Body of pancreas (tissue), 4 donors: Measurements from ENCODE around the gene CYB561. TPM values are rescaled to one million over a fixed set of nuclear protein-coding genes. Genes with fewer than 3 reads are reported as not detected.

Experiments
- ATAC-seq: fragments of 150-250 bp; one replicate; pipeline ENCODE4 v1.9.1; 2016
- DNase-seq, 4 donors: peaks; one replicate each; pipeline ENCODE4 v3.0.0-alpha.2; 2019
- H3K27ac ChIP-seq, 4 donors: fragments of 200-600 bp; sonication (generic); 1 replicate in 3 of 4; 2 replicates in 1 of 4; pipeline versions ENCODE4 v1.5.1 to v1.6.1; 2016 to 2019; ENCODE audit warnings: mild to moderate bottlenecking in 1 of 4, mixed read lengths in 1 of 4, moderate library complexity in 1 of 4
- H3K27me3 ChIP-seq, 2 donors: fragments of 200-600 bp; sonication (generic); one replicate each; pipeline ENCODE4 v1.6.0; 2016; ENCODE audit warnings: mild to moderate bottlenecking in 1 of 2
- H3K36me3 ChIP-seq, 2 donors: fragments of 200-600 bp; sonication (generic); replicated peaks in 1 of 2; 2 replicates each; pipeline ENCODE4 v1.5.1; 2016; ENCODE audit warnings: low read depth in 2 of 2; ENCODE audit not compliant: insufficient read depth in 1 of 2
- H3K4me1 ChIP-seq: fragments of 200-600 bp; sonication (generic); one replicate; pipeline ENCODE4 v1.6.0; 2016
- H3K4me3 ChIP-seq, 2 donors: fragments of 200-600 bp; sonication (generic); 1 replicate in 1 of 2; 2 replicates in 1 of 2; pipeline ENCODE4 v1.5.1; 2016 to 2019
- H3K9me3 ChIP-seq, 3 donors: fragments of 200-600 bp; sonication (generic); 1 replicate in 2 of 3; 2 replicates in 1 of 3; pipeline ENCODE4 v1.5.1; 2016
- POLR2A ChIP-seq, 3 donors: fragments of 450-650 bp; IDR thresholded peaks; one replicate each; pipeline ENCODE4 v1.6.1; 2016; ENCODE audit warnings: antibody characterized with exemption in 3 of 3, mild to moderate bottlenecking in 2 of 3
- WGBS, 2 donors: methylation state at CpG; one replicate each; pipeline ENCODE4 v1.1.5; 2017; 5-methylcytosine and 5-hydroxymethylcytosine counted together
- intact Hi-C: fragments of 100-400 bp; cut with DNase I; formaldehyde crosslinking; loops from one replicate; pipeline ENCODE4 v1.15.1; 2023
- total RNA-seq, 2 donors: library from RNA; depleted of rRNA; stranded (reverse); fragments of >200 nt; gene quantifications; one replicate each; pipeline ENCODE4 v1.1.0, GENCODE V29; 2016
- TF ChIP-seq, protein P1 (sequence below), 7 experiments: fragments of 450-650 bp in 4 of 7; fragments of 200-600 bp in 3 of 7; sonication (generic) in 3 of 7; IDR thresholded peaks; one replicate each; pipeline ENCODE4 v1.5.1; 2016 to 2019; ENCODE audit warnings: antibody characterized with exemption in 7 of 7

The CYB561 gene
- total RNA-seq, 2 donors from 2014 or later, result 61.5 to 137 TPM

DNA sequence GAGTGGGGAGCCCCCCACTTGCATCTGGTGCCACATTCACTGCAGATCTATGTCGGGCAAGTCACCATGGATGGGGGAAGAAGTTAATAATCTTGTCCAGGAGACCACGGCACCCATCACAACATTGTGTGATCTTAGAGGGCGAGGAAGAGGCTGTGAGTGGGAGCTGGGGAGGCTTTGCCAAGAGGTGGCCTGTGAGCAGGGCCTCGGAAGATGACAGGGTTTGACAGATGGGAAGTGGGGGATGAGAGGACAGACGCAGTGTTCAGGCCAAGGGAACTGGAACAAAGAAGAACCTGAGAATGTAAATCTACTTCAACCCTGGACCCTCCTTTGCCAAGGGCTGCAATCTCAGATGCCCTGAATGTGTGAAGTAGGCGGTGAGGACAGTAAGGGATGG, 43.2 kb upstream of the CYB561 start:
- intact Hi-C loops, result no loop called here
- ATAC-seq (no peak), DNase-seq (no peak)
- Histone ChIP-seq H3K27ac (no peak overlapping the region), H3K27me3 (no peaks in the 10 kb centered on the region), H3K4me1 (no peaks in the 10 kb centered on the region), H3K36me3 (no peaks in the 10 kb centered on the region), H3K4me3 (no peak overlapping the region), H3K9me3 (no peaks in the 10 kb centered on the region)
- no peak for TF ChIP-seq POLR2A (IDR thresholded peaks at IDR 0.05)
- TF ChIP-seq, protein P1, sequence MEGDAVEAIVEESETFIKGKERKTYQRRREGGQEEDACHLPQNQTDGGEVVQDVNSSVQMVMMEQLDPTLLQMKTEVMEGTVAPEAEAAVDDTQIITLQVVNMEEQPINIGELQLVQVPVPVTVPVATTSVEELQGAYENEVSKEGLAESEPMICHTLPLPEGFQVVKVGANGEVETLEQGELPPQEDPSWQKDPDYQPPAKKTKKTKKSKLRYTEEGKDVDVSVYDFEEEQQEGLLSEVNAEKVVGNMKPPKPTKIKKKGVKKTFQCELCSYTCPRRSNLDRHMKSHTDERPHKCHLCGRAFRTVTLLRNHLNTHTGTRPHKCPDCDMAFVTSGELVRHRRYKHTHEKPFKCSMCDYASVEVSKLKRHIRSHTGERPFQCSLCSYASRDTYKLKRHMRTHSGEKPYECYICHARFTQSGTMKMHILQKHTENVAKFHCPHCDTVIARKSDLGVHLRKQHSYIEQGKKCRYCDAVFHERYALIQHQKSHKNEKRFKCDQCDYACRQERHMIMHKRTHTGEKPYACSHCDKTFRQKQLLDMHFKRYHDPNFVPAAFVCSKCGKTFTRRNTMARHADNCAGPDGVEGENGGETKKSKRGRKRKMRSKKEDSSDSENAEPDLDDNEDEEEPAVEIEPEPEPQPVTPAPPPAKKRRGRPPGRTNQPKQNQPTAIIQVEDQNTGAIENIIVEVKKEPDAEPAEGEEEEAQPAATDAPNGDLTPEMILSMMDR (IDR thresholded peaks at IDR 0.05), result no peak
- WGBS, 2 donors, result 80 to 88% methylated on average over 6 of the region's 6 CpGs

- 89 to 94% methylated on average over 8 to 10 of the region's 10 CpGs for WGBS, 2 donors
- DNase-seq, result no peak
- Histone ChIP-seq H3K9me3 (no peaks in the 10 kb centered on the region), H3K4me3 (no peak overlapping the region), H3K36me3 (no peaks in the 10 kb centered on the region), H3K4me1 (no peaks in the 10 kb centered on the region), H3K27ac (no peak overlapping the region), H3K27me3 (no peaks in the 10 kb centered on the region)
- ATAC-seq, result no peak
- TF ChIP-seq POLR2A (IDR thresholded peaks at IDR 0.05), result no peak
- TF ChIP-seq, protein P1 (IDR thresholded peaks at IDR 0.05), result no peak
- intact Hi-C loops, result no loop called here
These were observed 42.7 kb upstream of the CYB561 start for GRCh38 chr17:63488851-63489250.

DNA sequence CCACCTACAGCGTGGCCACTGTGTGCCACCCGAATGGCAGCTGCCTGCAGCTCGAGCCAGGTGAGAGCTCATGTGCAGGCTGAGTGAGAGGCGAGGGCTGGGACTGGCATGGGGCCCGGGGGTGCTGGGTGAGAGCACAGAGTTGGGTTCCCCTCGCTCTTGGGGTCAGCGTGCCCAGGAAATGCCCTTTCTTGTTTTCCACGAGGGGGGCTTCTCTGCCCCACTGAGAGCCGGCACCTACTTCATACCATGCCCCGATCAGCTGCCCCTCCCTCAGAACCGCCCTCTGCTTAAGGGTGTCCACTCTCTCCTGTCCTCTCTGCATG, 40.9 kb upstream of the CYB561 start:
- Histone ChIP-seq H3K4me1 (no peaks in the 10 kb centered on the region), H3K36me3 (no peaks in the 10 kb centered on the region), H3K27me3 (no peaks in the 10 kb centered on the region), H3K4me3 (no peak overlapping the region), H3K27ac (no peak overlapping the region), H3K9me3 (no peaks in the 10 kb centered on the region)
- ATAC-seq, result no peak
- no peak for DNase-seq
- no peak for TF ChIP-seq POLR2A (IDR thresholded peaks at IDR 0.05)
- TF ChIP-seq, protein P1 (IDR thresholded peaks at IDR 0.05), result no peak
- intact Hi-C loops, result no loop called here
- WGBS, 2 donors, result 77 to 79% methylated on average over 5 to 10 of the region's 11 CpGs

DNA sequence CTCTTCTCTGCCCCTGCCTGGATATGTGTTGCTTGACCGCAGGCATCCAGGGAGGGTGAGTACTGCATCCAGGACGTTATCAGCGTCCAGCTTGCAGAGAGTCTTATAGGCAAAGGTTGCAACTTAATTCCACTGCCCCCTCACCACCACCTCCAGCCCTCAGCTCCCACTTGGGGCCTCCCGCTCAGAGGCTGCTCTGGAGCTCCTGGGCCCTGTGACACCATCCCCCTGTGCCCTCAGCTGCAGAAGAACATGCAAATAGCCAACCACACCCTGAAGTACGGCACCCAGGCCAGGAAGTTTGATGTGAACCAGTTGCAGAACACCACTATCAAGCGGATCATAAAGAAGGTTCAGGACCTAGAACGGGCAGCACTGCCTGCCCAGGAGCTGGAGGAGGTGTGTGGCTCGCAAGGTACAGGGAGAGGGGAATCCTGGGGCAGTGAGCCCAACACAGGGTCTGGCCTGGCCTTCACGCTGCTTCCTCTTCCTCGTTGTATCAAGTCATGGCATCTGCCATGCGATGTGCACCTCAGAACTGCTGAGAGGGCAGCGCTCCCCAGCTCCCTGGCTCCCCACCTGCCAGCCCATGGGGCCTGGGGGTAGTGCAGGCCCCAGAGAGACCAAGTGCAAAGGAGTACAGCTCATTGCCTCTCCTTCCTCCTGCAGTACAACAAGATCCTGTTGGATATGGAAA, 40.4 kb upstream of the CYB561 start:
- Histone ChIP-seq H3K9me3 (no peaks in the 10 kb centered on the region), H3K27me3 (no peaks in the 10 kb centered on the region), H3K4me3 (no peak overlapping the region), H3K27ac (no peak overlapping the region), H3K4me1 (no peaks in the 10 kb centered on the region), H3K36me3 (no peaks in the 10 kb centered on the region)
- DNase-seq, result no peak
- no peak for ATAC-seq
- 76 to 79% methylated on average over 9 to 12 of the region's 12 CpGs for WGBS, 2 donors
- TF ChIP-seq, protein P1 (IDR thresholded peaks at IDR 0.05), result no peak
- no peak for TF ChIP-seq POLR2A (IDR thresholded peaks at IDR 0.05)
- intact Hi-C loops, result no loop called here
